GM18502 (cell line): ENCODE measurements around the gene OXSR1.
"Not testable (repeated sequence)": the region's sequence is repeated elsewhere in the genome, so short reads cannot be mapped to it uniquely, and the experiment has no call there.

Source experiments
- ATAC-seq: cut with Tn5 transposase; IDR thresholded peaks from one replicate; pipeline ENCODE4 v1.9.1; 2021; ENCODE audit warnings: mild to moderate bottlenecking; ENCODE audit not compliant: unreplicated experiment, poor library complexity

Gene OXSR1

GRCh38 chr3:38297053-38297452 is 131.7 kb downstream of the OXSR1 start:
- not testable (repeated sequence) for ATAC-seq

DNA sequence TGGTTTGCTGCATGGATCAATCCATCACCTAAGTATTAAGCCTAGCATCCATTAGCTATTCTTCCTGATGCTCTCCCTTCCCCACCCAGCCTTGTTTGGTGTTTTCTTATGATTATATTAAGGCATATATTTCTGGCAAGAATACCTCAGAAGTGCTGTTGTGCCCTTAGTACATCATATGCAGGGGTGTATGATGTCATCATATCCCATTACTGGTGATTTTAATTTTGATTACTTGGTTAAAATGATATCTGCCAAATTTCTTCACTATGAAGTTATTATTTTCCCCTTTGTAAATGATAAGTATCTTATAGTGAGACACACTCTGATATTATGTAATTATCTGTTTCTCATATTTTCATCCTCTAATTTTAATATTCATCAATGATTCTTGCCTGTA is 132.2 kb downstream of the OXSR1 start:
- no peak for ATAC-seq

DNA sequence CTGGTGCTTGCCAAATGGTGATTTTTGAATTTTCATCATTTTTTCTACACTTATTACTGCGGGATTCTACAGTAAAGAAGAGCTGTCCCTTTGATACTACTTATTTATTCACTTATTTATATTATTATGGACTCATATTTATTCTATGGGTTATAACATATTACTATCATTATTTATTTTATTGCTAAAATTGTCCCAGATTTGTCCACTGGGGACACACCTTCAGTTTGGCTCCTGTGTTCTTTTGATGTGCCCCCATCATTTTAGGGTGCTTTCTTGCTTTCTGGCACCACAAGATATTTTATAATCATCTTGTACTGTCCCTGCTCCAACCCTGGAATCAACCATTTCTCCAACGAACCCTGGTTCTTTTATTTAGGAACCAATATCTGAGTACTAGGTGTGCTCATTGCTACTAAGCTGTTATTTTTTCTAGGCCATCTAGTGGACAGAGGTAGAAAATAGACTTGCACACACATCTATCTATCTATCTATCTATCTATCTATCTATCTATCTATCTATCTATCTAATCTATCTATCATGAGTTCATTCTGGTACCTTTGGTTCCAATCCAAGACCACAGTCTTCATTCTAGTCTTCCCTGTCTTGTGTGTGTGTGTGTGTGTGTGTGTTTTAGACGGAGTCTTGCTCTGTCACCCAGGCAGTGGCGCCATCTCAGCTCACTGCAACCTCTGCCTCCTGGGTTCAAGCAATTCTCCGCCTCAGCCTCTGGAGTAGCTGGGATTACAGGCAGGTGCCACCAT is 132.8 kb downstream of the OXSR1 start:
- ATAC-seq = no peak
